Measurements from ENCODE around the gene XRCC1. TPM values are rescaled to one million over a fixed set of nuclear protein-coding genes. Genes with fewer than 3 reads are reported as not detected.

XRCC1 gene
- total RNA-seq, 1 donor = 32.9 TPM

DNA sequence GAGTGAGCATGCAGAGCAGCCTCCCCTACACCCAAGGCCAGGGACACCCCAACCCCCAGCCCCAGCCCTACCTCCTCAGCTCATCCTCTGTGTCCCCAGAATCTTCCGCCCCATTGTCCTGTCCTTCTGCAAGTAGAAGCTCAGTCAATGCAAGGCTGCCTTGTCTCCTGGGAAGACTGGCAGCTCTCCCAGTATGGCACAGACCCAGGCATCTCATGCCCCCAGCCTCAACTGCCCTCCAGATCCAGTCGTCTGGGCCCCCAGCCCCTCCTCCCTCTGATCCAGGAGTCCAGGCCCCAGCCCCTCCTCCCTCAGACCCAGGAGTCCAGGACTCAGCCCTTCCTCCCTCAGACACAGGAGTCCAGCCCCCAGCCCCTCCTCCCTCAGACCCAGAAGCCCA is 29.3 kb downstream of the XRCC1 start:
- H3K4me3 ChIP-seq (ENCODE audit: low read depth, low read length) = no peak overlapping the region
- TF ChIP-seq, protein P1, sequence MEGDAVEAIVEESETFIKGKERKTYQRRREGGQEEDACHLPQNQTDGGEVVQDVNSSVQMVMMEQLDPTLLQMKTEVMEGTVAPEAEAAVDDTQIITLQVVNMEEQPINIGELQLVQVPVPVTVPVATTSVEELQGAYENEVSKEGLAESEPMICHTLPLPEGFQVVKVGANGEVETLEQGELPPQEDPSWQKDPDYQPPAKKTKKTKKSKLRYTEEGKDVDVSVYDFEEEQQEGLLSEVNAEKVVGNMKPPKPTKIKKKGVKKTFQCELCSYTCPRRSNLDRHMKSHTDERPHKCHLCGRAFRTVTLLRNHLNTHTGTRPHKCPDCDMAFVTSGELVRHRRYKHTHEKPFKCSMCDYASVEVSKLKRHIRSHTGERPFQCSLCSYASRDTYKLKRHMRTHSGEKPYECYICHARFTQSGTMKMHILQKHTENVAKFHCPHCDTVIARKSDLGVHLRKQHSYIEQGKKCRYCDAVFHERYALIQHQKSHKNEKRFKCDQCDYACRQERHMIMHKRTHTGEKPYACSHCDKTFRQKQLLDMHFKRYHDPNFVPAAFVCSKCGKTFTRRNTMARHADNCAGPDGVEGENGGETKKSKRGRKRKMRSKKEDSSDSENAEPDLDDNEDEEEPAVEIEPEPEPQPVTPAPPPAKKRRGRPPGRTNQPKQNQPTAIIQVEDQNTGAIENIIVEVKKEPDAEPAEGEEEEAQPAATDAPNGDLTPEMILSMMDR (IDR thresholded peaks at IDR 0.05; ENCODE audit: insufficient read depth, low read length) = no peak
- no peak for DNase-seq (ENCODE audit: low read depth)

DNA sequence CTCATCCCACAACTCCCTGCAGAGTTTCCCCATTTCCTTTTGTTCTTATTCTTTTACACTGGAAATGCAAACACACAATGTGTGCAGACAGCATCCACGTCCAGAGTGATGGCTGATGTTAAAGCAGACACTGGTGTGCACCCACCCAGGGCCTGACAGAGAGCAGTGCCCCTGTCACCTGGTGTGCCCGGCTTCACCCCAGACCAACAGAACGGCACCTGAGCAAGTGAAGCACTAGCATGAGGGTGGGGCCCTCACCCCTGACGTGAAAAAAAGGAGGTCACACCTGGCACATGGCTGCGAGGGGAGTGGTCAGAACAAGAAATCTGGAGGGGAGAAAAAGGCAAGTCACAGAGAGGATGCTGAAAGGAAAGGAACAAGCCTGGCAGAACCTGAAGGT is 30.1 kb downstream of the XRCC1 start:
- DNase-seq (ENCODE audit: low read depth) = no peak
- TF ChIP-seq, protein P1 (IDR thresholded peaks at IDR 0.05; ENCODE audit: insufficient read depth, low read length) = no peak
- H3K4me3 ChIP-seq (ENCODE audit: low read depth, low read length) = no peak overlapping the region

DNA sequence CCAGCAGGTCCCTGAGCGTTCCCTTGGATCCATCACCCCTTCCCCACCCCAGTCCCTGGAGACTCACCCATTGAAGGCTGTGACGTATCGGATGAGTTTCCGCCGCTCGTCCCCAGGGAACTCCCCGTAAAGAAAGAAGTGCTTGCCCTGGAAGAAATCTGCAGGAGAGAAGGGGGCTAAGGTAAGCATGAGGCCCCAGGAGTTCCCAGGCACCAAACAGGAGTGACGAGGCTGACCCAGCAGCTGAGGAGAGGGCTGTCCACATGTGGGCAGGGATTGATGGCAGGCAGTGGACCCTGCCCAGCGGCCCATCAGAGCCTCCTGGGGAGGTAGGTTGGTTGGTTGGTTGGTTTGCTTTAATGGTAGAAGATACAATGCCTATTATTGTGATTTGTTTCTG is 31.2 kb downstream of the XRCC1 start:
- no peak for DNase-seq (ENCODE audit: low read depth)
- TF ChIP-seq, protein P1 (IDR thresholded peaks at IDR 0.05; ENCODE audit: insufficient read depth, low read length) = no peak

DNA sequence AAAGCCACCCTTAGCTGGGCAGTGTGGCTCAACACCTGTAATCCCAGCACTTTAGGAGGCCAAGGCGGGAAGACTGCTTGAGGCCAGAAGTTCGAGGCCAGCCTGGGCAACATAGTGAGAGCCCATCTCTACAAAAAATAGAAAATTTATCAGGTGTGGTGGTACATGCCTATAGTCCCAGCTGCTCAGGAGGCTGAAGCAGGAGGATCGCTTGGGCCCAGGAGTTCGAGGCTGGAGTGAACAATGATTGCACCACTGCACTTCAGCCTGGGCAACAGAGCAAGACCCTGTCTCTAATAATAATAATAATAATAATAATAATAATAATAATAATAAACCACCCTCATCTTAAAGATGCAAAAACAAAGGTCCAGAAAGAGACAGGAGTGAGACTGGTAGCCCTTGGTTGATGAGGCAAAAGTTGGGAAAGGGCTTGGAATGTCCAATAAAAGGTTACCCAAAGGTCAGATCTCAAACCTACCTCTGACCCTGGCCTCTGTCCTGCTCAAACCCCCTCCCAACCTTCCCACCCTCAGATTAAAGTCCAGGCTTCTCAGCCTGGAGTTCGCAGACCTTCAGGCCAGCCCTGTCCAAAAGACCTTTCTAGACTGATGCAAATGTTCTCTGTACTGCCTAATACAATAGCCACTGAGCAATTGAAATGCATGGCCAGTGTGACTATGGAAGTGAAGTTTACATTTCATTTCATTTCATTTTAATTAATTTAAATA is 33.2 kb downstream of the XRCC1 start:
- TF ChIP-seq, protein P1 (IDR thresholded peaks at IDR 0.05; ENCODE audit: insufficient read depth, low read length) = no peak
- no peak for DNase-seq (ENCODE audit: low read depth)
- no peak overlapping the region for H3K4me3 ChIP-seq (ENCODE audit: low read depth, low read length)

More for the DNA sequence above, 31.2 kb downstream of the XRCC1 start:
- H3K4me3 ChIP-seq (ENCODE audit: low read depth, low read length) = no peak overlapping the region

DNA sequence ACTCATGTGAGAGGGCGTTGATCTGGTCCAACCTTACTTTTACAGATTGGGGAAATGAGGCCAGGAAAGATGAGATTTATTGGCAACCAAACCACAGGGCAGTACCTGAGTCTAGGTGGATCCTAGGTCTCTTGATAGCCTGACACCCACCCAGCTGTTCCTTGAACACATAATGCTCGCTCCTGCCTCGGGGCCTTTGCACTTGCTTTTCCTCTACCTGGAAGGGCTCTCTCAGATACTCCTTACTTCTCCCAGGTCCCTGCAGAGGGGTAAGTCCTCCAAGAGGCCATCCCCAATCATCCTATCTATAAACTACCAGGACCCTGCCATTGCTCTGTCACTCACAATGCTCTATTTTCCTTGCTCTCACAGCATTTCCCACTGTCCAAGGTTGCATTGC is 34.9 kb downstream of the XRCC1 start:
- TF ChIP-seq, protein P1 (IDR thresholded peaks at IDR 0.05; ENCODE audit: insufficient read depth, low read length) = no peak
- DNase-seq (ENCODE audit: low read depth) = no peak

DNA sequence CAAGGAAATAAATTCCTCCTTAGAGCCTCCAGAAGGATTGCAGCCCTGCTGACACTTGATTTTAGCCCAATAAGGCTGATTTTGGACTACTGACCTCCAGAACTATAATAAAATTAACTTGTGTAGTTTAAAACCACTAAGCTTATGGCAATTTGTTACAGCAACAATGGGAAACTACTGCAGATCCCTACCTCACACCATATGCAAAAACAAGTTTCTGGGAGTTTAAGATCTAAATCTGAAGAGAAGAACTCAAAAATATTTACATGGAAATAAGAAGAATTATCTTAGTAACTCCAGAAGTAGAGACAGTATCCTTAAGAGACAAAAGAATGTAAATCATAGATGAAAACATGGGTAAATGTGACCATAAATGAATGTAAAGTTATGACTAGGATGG is 36.4 kb downstream of the XRCC1 start:
- TF ChIP-seq, protein P1 (IDR thresholded peaks at IDR 0.05; ENCODE audit: insufficient read depth, low read length) = no peak
- no peak for DNase-seq (ENCODE audit: low read depth)
- no peak overlapping the region for H3K4me3 ChIP-seq (ENCODE audit: low read depth, low read length)

More for the DNA sequence above, 34.9 kb downstream of the XRCC1 start:
- no peak overlapping the region for H3K4me3 ChIP-seq (ENCODE audit: low read depth, low read length)

Data from fibroblast of the aortic adventitia (primary cell).